HG03575 (cell line): ENCODE data around the gene AKAP13.

ENCODE experiments used
- ATAC-seq: cut with Tn5 transposase; IDR thresholded peaks from one replicate; pipeline ENCODE4 v1.9.1; 2021; ENCODE audit not compliant: unreplicated experiment, insufficient number of reproducible peaks, low FRiP score; ENCODE audit errors: extremely low read depth

Gene AKAP13

GRCh38 chr15:85595804-85596536 lies 215.6 kb downstream of the AKAP13 start:
- no peak for ATAC-seq

- ATAC-seq: no peak
These were observed 216.9 kb downstream of the AKAP13 start for GRCh38 chr15:85597155-85597815.

GRCh38 chr15:85598219-85598618 lies 217.8 kb downstream of the AKAP13 start:
- ATAC-seq: no peak

- ATAC-seq: no peak
These were observed 218.5 kb downstream of the AKAP13 start for GRCh38 chr15:85598718-85599398.

- ATAC-seq: no peak
These were observed 219.6 kb downstream of the AKAP13 start for GRCh38 chr15:85600001-85600400.

GRCh38 chr15:85603160-85603559 lies 222.8 kb downstream of the AKAP13 start:
- ATAC-seq: no peak

GRCh38 chr15:85603703-85604102 lies 223.3 kb downstream of the AKAP13 start:
- no peak for ATAC-seq

GRCh38 chr15:85604194-85604593 lies 223.8 kb downstream of the AKAP13 start:
- ATAC-seq: no peak

- ATAC-seq: no peak
These were observed 226.3 kb downstream of the AKAP13 start for GRCh38 chr15:85606738-85607137.

- no peak for ATAC-seq
These were observed 226.9 kb downstream of the AKAP13 start for GRCh38 chr15:85607141-85607806.

- ATAC-seq: no peak
These were observed 227.4 kb downstream of the AKAP13 start for GRCh38 chr15:85607842-85608241.

- no peak for ATAC-seq
These were observed 229.1 kb downstream of the AKAP13 start for GRCh38 chr15:85609492-85609891.

- no peak for ATAC-seq
These were observed 231.0 kb downstream of the AKAP13 start for GRCh38 chr15:85611361-85611760.

- ATAC-seq: no peak
These were observed 233.7 kb downstream of the AKAP13 start for GRCh38 chr15:85614059-85614458.

GRCh38 chr15:85615930-85616329 lies 235.5 kb downstream of the AKAP13 start:
- ATAC-seq: no peak

GRCh38 chr15:85616549-85617110 lies 236.2 kb downstream of the AKAP13 start:
- no peak for ATAC-seq

- ATAC-seq: no peak
These were observed 237.8 kb downstream of the AKAP13 start for GRCh38 chr15:85618228-85618505.

- ATAC-seq: peak; percentile 36
These were observed 238.6 kb downstream of the AKAP13 start for GRCh38 chr15:85618956-85619491.

GRCh38 chr15:85619992-85620689 lies 239.7 kb downstream of the AKAP13 start:
- ATAC-seq: no peak
